Dendritic cell treated with granulocyte-macrophage colony-stimulating factor and Interleukin-4, amounts not matched to agents 40 ng/mL and 50 ng/mL, for 4 days (primary cell): ENCODE measurements around the gene ANKRD11.
"Not testable (repeated sequence)": the region's sequence is repeated elsewhere in the genome, so short reads cannot be mapped to it uniquely, and the experiment has no call there.

Experiments
- H3K27ac Mint-ChIP-seq: one replicate; pipeline ENCODE4 v1.8.0; 2022; ENCODE audit warnings: mild to moderate bottlenecking, mixed read lengths
- H3K27me3 Mint-ChIP-seq: one replicate; pipeline ENCODE4 v1.8.0; 2022; ENCODE audit warnings: mild to moderate bottlenecking, mixed read lengths
- H3K36me3 Mint-ChIP-seq: one replicate; pipeline ENCODE4 v1.8.0; 2022; ENCODE audit warnings: low read depth, mixed read lengths
- H3K4me1 Mint-ChIP-seq: one replicate; pipeline ENCODE4 v1.8.0; 2022; ENCODE audit warnings: low read depth, mixed read lengths
- H3K4me3 Mint-ChIP-seq: one replicate; pipeline ENCODE4 v1.8.0; 2022; ENCODE audit warnings: mild to moderate bottlenecking, moderate library complexity, mixed read lengths
- H3K9me3 Mint-ChIP-seq: one replicate; pipeline ENCODE4 v1.8.0; 2022; ENCODE audit warnings: mixed read lengths
- intact Hi-C: fragments of 100-400 bp; cut with micrococcal nuclease; formaldehyde crosslinking; loops from one replicate; pipeline ENCODE4 v1.15.0; 2022

Gene ANKRD11

DNA sequence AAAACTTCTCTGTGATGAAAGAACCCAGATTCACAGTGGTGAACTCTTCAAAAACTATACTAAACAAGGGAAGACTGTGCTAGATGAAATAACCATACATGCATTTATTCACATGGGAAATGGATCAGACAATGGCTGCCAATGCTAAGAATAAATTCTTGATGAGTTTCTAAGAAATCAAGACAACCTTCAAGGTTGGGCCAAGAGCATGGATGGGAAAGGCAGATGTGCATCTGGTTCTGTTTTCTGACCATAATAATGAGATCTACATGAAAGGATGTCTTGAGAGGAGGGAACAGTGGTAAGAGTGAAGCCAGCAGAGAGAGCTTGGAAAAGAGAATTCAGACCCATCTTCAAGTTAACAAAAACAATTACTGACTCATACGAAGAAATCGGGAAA, 31.4 kb downstream of the ANKRD11 start:
- H3K4me3 Mint-ChIP-seq: no peak overlapping the region
- H3K27ac Mint-ChIP-seq: no peak overlapping the region
- H3K4me1 Mint-ChIP-seq: peaks cover 54% of the 10 kb centered on the region
- H3K9me3 Mint-ChIP-seq: no peaks in the 10 kb centered on the region
- intact Hi-C loops: loop anchor here (10.0 kb wide), 1 partner anchor 54 kb away; no protein-coding TSS in a partner anchor
- H3K27me3 Mint-ChIP-seq: no peaks in the 10 kb centered on the region
- no peaks in the 10 kb centered on the region for H3K36me3 Mint-ChIP-seq

DNA sequence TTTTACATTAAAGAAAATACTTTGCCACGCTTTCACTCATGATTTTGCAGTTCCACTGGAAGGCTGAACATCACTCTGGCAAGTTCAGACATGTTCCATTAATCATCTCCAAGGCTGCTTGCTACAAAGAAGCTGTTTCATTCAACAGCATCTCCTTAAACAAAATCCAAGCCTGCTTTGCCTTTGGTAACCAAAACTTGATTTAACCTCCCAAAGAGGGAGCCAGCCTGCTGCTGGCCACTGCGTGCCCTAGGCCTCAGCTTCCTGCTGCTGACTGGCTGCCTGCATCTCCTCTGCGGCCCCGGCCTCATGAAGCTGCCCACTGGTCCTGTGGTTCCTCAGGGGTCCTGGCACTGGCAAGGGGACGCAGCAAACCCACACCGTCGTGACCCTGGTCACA, 31.8 kb downstream of the ANKRD11 start:
- Mint-ChIP-seq H3K36me3 (no peaks in the 10 kb centered on the region), H3K4me1 (peaks cover 58% of the 10 kb centered on the region), H3K9me3 (no peaks in the 10 kb centered on the region), H3K27me3 (no peaks in the 10 kb centered on the region), H3K27ac (no peak overlapping the region), H3K4me3 (no peak overlapping the region)
- intact Hi-C loops: loop anchor here (10.0 kb wide), 1 partner anchor 54 kb away; no protein-coding TSS in a partner anchor

DNA sequence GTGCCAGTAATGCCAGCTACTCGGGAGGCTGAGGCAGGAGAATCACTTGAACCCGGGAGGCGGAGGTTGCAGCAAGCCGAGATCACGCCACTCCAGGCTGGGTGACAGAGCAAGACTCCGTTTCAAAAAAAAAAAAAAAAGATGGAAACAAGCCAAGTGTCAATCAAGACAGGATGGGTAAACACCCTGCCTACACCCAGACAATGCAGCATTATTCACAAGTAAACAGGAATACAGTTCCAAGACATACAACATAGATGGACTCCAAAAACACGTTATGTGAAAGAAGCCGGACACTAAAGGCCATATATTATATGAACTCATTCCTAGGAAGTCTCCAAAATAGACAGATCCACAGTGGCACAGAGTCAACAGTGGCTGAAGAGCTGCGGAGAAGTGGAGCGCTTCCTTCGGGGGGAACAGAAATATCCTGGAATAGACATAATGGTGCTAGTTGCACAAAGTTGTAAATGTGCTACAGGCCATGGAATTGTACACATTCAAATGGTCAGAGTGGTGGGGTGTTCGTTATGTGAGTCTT, 33.9 kb downstream of the ANKRD11 start:
- no peaks in the 10 kb centered on the region for H3K9me3 Mint-ChIP-seq
- no peaks in the 10 kb centered on the region for H3K36me3 Mint-ChIP-seq
- H3K27me3 Mint-ChIP-seq: no peaks in the 10 kb centered on the region
- intact Hi-C loops: loop anchor here (10.0 kb wide), 1 partner anchor 52 kb away; no protein-coding TSS in a partner anchor
- peaks cover 52% of the 10 kb centered on the region for H3K4me1 Mint-ChIP-seq
- H3K27ac Mint-ChIP-seq: no peak overlapping the region
- no peak overlapping the region for H3K4me3 Mint-ChIP-seq

DNA sequence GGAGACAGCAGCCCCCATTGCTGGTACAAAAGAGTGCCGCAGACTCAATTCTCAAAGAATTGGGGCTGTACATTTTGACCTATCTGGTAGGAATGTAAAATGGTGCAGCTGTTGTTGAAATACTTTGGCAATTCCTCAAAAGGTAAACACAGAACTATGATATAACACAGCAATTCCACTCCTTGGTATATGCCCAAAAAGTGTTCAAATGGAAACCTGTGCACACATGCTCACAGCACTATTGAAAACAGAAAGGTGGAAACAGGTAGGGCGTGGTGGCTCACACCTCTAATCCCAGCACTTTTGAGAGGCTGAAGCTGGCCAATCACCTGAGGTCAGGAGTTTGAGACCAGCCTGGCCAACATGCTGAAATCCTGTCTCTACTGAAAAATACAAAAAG, 34.7 kb downstream of the ANKRD11 start:
- no peak overlapping the region for H3K27ac Mint-ChIP-seq
- no peaks in the 10 kb centered on the region for H3K9me3 Mint-ChIP-seq
- intact Hi-C loops: loop anchor here (10.0 kb wide), 1 partner anchor 51 kb away; no protein-coding TSS in a partner anchor
- no peaks in the 10 kb centered on the region for H3K27me3 Mint-ChIP-seq
- H3K4me3 Mint-ChIP-seq: no peak overlapping the region
- H3K36me3 Mint-ChIP-seq: no peaks in the 10 kb centered on the region
- H3K4me1 Mint-ChIP-seq: peaks cover 46% of the 10 kb centered on the region

DNA sequence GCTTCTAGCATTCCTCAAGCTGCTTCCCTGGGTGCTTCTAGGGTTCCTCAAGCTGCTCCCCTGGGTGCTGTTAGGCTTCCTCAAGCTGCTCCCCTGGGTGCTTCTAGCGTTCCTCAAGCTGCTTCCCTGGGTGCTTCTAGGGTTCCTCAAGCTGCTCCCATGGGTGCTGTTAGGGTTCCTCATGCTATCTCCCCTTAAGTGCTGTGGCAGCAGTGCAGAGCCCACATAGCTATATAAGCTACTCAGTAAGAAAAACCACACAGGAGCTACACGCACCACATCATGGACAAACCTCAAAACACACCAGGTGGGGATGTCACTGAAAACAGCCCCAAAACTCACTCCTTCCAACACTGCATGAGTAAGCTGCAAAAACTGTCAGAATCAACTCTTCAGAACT, 35.2 kb downstream of the ANKRD11 start:
- Mint-ChIP-seq H3K36me3 (no peaks in the 10 kb centered on the region), H3K27me3 (no peaks in the 10 kb centered on the region), H3K4me3 (no peak overlapping the region), H3K9me3 (no peaks in the 10 kb centered on the region), H3K27ac (no peak overlapping the region), H3K4me1 (peaks cover 47% of the 10 kb centered on the region)
- intact Hi-C loops: loop anchor here (10.0 kb wide), 1 partner anchor 50 kb away; no protein-coding TSS in a partner anchor

DNA sequence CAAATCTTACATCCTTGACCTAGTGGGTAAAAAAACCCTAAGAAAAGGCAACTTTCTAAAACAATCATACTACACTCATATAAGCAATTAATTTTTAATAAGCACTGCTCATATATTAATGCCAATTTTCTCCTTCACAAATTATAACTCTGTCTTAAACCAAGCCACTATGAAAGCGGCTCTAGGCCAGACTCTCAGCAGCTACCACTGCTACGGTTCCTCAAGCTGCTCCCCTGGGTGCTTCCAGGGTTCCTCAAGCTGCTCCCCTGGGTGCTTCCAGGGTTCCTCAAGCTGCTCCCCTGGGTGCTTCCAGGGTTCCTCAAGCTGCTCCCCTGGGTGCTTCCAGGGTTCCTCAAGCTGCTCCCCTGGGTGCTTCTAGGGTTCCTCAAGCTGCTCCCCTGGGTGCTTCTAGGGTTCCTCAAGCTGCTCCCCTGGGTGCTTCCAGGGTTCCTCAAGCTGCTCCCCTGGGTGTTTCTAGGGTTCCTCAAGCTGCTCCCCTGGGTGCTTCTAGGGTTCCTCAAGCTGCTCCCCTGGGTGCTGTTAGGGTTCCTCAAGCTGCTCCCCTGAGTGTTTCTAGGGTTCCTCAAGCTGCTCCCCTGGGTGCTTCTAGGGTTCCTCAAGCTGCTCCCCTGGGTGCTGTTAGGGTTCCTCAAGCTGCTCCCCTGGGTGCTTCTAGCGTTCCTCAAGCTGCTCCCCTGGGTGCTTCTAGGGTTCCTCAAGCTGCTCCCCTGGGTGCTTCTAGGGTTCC, 35.8 kb downstream of the ANKRD11 start:
- not testable (repeated sequence) for H3K9me3 Mint-ChIP-seq, H3K4me3 Mint-ChIP-seq, H3K27me3 Mint-ChIP-seq, H3K36me3 Mint-ChIP-seq
- intact Hi-C loops: loop anchor here (5.0 to 10.0 kb wide), 2 partner anchors 33 to 50 kb away; no protein-coding TSS in a partner anchor
- Mint-ChIP-seq H3K27ac (peak overlapping the region; percentile 79), H3K4me1 (peaks cover 54% of the 10 kb centered on the region)

DNA sequence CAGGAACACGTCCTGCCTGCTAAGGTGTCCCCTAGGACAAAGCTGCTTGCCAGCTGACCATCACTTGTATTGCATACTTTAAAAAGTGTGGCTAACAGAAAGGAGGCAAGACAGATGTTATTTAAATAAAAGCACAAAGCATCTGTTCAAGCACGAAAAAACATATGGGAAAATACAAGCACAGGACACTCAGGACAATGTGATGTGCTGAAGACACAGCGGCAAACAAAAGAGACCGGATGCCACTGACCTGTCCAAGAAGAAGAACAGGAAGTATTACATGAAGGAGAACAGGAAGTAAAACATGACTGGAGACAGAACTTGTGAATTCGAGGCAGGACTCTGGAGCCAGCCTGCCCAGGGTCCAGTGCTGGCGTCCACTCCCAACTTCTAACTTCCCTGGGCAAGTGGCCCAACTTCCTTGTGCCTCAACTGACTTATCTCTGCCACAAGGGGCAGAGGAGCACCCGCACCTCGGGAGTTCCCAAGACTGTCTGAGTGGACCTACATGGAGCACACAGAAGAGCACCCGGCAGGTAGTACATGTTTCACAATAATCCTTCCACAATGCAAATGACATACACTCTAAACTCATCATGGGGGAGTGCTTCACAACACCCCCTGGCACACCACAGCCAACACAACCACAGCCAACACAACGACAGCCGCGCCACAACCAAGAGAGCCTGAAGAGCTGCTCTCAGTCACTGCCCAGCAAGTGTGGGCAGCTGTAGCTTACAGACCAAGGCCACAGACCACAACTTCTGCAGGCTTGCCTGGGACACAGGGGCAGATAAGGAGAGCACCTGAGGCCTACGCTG, 36.6 kb downstream of the ANKRD11 start:
- Mint-ChIP-seq H3K4me3 (peak overlapping the region; percentile 45), H3K36me3 (no peaks in the 10 kb centered on the region), H3K9me3 (no peaks in the 10 kb centered on the region), H3K27ac (peak overlapping the region; percentile 79), H3K27me3 (no peaks in the 10 kb centered on the region), H3K4me1 (peaks cover 54% of the 10 kb centered on the region)
- intact Hi-C loops: loop anchor here (5.0 to 10.0 kb wide), 2 partner anchors 34 to 49 kb away; no protein-coding TSS in a partner anchor

DNA sequence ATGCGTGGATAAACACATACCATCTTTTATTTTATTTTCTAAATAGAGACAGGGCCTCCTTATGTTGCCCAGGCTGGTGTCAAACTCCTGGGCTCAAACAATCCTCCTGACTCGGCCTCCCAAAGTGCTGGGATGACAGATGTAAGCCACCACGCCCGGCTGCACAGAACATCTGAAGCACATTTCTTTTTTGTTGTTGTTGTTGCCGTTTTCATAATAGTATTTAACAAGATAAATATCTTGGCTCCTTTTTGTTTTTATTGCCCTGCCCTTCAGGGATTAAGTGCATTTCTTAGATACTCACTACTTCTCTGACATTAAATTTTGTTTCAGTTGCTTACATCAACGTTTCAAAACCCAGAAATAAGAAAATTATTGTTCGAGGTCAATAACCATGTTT, 37.4 kb downstream of the ANKRD11 start:
- no peaks in the 10 kb centered on the region for H3K27me3 Mint-ChIP-seq
- H3K27ac Mint-ChIP-seq: no peak overlapping the region
- intact Hi-C loops: loop anchor here (5.0 to 10.0 kb wide), 2 partner anchors 34 to 48 kb away; no protein-coding TSS in a partner anchor
- H3K9me3 Mint-ChIP-seq: no peaks in the 10 kb centered on the region
- peaks cover 54% of the 10 kb centered on the region for H3K4me1 Mint-ChIP-seq
- no peak overlapping the region for H3K4me3 Mint-ChIP-seq
- no peaks in the 10 kb centered on the region for H3K36me3 Mint-ChIP-seq

DNA sequence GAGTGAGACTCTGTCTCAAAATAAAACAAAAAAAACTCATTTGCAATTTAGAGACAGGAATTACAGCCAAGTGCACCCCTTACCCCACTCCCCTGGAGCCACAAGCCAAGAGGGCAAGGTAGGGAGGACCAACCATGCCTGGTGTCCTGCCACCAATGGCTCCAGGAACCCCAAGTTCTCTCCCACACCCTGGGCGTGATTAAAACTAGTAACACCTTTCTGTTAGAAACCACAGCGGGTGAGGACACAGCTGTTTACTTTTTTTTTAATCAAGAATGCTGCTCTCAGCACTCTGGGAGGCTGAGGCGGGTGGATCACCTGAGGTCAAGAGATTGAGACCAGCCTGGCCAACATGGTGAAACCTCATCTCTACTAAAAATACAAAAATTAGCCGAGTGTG, 38.1 kb downstream of the ANKRD11 start:
- Mint-ChIP-seq H3K4me3 (no peak overlapping the region), H3K27me3 (no peaks in the 10 kb centered on the region), H3K4me1 (peaks cover 60% of the 10 kb centered on the region), H3K36me3 (no peaks in the 10 kb centered on the region), H3K9me3 (no peaks in the 10 kb centered on the region), H3K27ac (no peak overlapping the region)
- intact Hi-C loops: loop anchor here (5.0 to 10.0 kb wide), 2 partner anchors 35 to 47 kb away; no protein-coding TSS in a partner anchor

DNA sequence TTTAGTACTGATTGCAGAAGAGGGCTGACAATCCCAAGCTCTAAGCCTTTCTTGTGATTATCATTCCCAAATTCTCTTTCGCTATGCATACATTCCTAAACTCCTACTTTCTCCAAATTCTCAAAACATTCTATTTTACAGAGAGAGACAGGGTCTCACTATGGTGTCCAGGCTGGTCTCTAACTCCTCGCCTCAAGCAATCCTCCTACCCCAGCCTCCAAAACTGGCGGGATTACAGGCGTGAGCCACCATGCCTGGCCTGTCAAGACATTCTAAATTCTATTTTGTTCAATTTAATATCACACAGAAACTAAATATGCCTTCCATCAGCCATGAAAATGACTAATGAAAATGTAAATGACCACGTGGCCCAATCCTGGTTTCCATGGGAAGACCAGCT, 39.8 kb downstream of the ANKRD11 start:
- Mint-ChIP-seq H3K9me3 (no peaks in the 10 kb centered on the region), H3K4me3 (no peak overlapping the region), H3K36me3 (no peaks in the 10 kb centered on the region), H3K27me3 (no peaks in the 10 kb centered on the region), H3K4me1 (peaks cover 69% of the 10 kb centered on the region), H3K27ac (no peak overlapping the region)
- intact Hi-C loops: loop anchor here (5.0 to 10.0 kb wide), 2 partner anchors 37 to 46 kb away; no protein-coding TSS in a partner anchor

DNA sequence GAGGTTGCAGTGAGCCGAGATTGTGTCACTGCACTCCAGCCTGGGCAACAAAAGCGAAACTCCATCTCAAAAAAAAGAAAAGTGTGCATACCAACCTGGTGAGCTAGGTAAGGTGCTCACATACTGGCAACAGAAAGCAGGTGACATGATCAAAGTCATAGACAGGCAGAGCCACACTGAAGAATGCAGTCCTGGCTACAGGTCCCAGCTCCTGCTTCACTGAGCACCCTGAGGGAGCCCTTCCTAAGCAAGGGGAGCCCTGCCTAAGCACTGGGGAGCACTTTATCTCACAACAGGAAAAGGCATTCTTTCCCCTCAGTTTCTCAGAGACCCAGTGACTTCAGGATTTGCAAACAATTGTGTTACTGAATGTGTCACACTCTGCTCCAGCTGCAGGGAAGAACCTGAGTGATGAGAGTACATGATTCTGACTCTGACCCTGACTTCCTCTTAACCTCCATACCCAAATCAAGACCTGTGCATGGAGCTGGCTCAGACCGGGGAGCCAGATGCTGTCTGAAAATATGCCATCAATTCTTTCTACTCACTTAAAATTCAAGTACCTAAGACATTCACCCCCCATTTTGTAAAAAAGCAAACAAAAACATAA, 40.5 kb downstream of the ANKRD11 start:
- no peak overlapping the region for H3K4me3 Mint-ChIP-seq
- H3K4me1 Mint-ChIP-seq: peaks cover 71% of the 10 kb centered on the region
- H3K27me3 Mint-ChIP-seq: no peaks in the 10 kb centered on the region
- H3K27ac Mint-ChIP-seq: no peak overlapping the region
- no peaks in the 10 kb centered on the region for H3K36me3 Mint-ChIP-seq
- no peaks in the 10 kb centered on the region for H3K9me3 Mint-ChIP-seq
- intact Hi-C loops: loop anchor here (5.0 to 10.0 kb wide), 2 partner anchors 37 to 45 kb away; no protein-coding TSS in a partner anchor

DNA sequence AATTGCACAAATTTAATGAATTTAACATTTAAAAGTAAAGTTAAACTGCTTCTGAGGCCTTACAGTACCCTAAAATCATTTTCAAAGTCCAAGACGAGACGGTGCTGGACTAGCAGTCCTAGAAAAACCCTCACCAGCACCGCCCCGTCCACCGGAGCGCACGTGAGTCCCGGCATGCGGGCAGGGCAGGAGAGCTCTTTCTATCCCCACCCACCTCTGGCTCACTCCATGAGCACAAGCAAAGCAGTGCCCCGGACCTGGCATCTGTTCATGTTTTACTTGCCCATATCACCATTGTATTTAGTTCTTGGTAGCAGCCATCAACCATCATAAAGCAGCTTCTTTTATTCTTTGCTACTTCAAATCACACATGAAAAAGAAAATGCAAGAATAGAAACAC, 41.7 kb downstream of the ANKRD11 start:
- no peaks in the 10 kb centered on the region for H3K36me3 Mint-ChIP-seq
- H3K4me3 Mint-ChIP-seq: no peak overlapping the region
- H3K4me1 Mint-ChIP-seq: peaks cover 70% of the 10 kb centered on the region
- no peaks in the 10 kb centered on the region for H3K9me3 Mint-ChIP-seq
- no peaks in the 10 kb centered on the region for H3K27me3 Mint-ChIP-seq
- H3K27ac Mint-ChIP-seq: no peak overlapping the region
- intact Hi-C loops: no loop called here

DNA sequence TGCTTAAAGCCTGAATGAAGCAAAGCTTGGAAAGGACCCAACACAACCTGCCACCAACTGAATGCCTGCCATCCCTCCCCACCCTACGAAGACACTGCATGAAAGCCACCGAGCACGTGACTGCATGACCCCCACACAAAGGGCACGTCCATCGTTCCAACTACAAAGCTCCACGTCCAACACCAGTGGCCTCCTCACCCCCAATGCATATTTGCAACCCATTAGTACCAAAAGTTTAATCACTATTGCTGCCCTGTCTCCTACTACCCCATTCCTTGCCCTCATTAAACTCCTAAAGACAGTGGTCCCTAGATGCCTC, 43.4 kb downstream of the ANKRD11 start:
- no peaks in the 10 kb centered on the region for H3K9me3 Mint-ChIP-seq
- no peaks in the 10 kb centered on the region for H3K27me3 Mint-ChIP-seq
- peaks cover 82% of the 10 kb centered on the region for H3K4me1 Mint-ChIP-seq
- H3K36me3 Mint-ChIP-seq: no peaks in the 10 kb centered on the region
- intact Hi-C loops: no loop called here
- H3K27ac Mint-ChIP-seq: peak overlapping the region; percentile 3
- H3K4me3 Mint-ChIP-seq: no peak overlapping the region
